ENCODE measurements around the gene RNF166. TPM values are rescaled to one million over a fixed set of nuclear protein-coding genes. Genes with fewer than 3 reads are reported as not detected.

Gene RNF166
- 54.7 TPM for polyA plus RNA-seq (2012; ENCODE audit: insufficient read depth, insufficient read length, low read depth)

- Histone ChIP-seq H3K36me3 (peaks cover 5% of the 10 kb centered on the region), H3K27me3 (no peaks in the 10 kb centered on the region), H3K9me3 (no peaks in the 10 kb centered on the region), H3K4me1 (no peaks in the 10 kb centered on the region), H3K4me3 (ENCODE audit: low read depth, low read length) (peak within 1 kb of the TSS; percentile 82)
- peak; percentile 95 for DNase-seq
- TF ChIP-seq CTCF (IDR thresholded peaks at IDR 0.05; ENCODE audit: low read depth, low read length) = no peak
These were observed at the start of gene RNF166, which contains the start of gene CTU2 for GRCh38 chr16:88706229-88706964. TSS of gene RNF166 (minus strand) at chr16:88706408. CDS start at chr16:88706325, 83 bp downstream. TSS of gene CTU2 (plus strand) at chr16:88706503. CDS start at chr16:88706531, 28 bp downstream.

DNA sequence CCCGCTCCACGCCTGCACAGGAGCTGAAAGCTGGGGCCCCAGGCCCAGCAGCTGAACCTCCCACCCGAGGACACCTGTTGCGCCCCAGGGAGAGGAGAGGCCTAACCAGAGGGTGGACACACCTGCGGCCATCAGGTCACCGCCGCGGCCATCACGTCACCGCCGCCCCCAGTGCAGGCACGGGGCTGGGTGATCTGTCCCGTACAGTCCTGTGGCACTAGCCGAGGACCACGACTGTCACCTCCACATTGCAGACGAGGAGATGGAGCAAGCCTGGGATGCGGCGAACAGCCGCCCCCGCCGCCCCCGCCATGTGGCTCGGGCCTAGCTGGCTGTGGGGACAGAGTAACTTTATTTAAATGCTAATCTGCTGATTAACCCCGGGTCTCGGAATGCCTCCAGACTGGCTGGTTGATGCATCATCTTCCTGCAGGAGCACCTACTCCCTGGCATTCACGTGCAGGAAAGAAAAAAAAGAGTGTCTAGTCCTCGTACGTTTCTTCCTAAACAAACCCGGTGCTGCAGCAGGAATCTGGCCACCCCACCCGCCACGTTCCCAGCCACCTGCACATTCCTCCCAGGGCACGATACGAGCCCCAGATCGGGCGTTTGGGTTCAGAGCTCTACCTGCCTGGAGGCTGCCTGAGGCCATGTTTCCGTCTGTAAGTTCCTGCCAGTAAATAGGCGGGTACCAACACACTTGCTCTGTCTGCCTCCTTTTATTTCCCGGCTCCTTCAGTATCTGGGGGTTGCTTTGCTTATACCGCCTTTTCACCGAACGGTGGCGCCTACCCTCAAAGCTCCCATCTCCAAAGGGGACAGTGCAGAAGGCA lies 48.9 kb upstream of the RNF166 start:
- peak; percentile 51 for TF ChIP-seq CTCF (IDR thresholded peaks at IDR 0.05; ENCODE audit: low read depth, low read length)
- Histone ChIP-seq H3K4me1 (no peaks in the 10 kb centered on the region; the same call in none of the 2 replicates), H3K36me3 (no peaks in the 10 kb centered on the region), H3K9me3 (no peaks in the 10 kb centered on the region), H3K27me3 (no peaks in the 10 kb centered on the region), H3K4me3 (ENCODE audit: low read depth, low read length) (no peak overlapping the region)
- DNase-seq = no peak

DNA sequence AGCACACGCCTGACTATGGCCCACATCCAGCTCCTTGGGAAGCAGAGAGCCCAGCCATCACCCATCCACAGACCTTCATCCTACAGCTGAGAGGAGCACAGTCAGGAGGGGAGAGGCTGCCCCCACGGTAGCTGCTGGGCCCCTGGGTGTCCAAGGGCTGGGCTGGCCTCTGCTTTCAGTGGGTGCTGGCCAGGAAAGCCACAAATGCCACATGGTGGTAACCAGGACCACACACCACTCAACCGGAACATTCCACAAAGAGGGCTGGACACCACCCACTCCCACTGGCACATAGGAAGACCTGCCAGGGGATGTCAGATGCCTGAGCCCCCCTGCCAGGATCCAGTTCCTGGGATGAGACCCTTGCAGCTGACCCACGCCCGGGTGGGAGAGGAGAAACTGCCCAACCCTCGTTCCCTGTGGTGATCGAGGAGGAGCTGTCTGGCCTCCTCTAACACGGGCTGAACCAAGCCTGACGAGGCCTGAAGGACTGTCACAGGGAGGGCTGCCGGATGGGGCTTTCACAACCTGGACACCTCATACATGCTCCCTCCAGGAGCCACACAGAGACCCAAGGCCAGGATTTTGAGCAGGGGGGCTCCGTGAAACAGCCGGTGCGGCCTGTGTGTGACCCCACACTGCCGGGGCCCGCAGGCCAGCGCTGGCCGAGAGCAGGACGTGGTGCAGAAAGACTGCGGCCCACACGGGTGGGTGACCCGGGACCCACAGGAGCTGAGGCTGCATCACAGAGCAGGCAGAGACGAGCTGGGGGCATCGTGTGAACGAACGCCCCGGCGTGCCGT lies 48.1 kb upstream of the RNF166 start:
- Histone ChIP-seq H3K27me3 (no peaks in the 10 kb centered on the region), H3K9me3 (no peaks in the 10 kb centered on the region), H3K4me1 (no peaks in the 10 kb centered on the region; the same call in 1 of the 2 replicates), H3K36me3 (no peaks in the 10 kb centered on the region), H3K4me3 (ENCODE audit: low read depth, low read length) (no peak overlapping the region)
- no peak for TF ChIP-seq CTCF (IDR thresholded peaks at IDR 0.05; ENCODE audit: low read depth, low read length)
- DNase-seq = no peak

DNA sequence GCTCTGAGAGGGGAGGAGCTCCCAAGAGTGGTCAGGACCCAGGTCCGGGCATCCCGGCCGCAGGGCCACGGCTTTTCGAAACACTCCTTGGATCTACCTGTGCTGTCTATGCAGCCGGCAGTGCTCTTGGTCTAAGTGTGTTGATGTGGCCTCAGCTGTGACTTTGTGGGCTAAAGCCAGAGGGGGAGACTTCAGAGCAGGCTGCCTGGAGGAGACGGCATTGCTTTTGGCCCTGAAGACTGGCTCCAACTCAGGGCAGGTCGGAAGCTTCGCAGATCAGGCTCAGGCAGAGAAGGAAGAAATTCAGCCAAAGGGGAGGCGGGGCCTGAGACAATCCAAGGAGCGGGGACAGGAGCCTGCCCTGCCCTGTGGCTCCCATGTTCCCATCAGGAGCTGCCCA lies 47.4 kb upstream of the RNF166 start:
- 0 out of 2 replicates have a peak, but pooled peaks have one; percentile 0 for TF ChIP-seq CTCF (IDR thresholded peaks at IDR 0.05; ENCODE audit: low read depth, low read length)
- no peaks in the 10 kb centered on the region; the same call in 1 of the 2 replicates for H3K4me1 ChIP-seq
- no peak overlapping the region for H3K4me3 ChIP-seq (ENCODE audit: low read depth, low read length)
- no peaks in the 10 kb centered on the region for H3K27me3 ChIP-seq
- H3K9me3 ChIP-seq = no peaks in the 10 kb centered on the region
- no peak for DNase-seq
- no peaks in the 10 kb centered on the region for H3K36me3 ChIP-seq

- H3K27me3 ChIP-seq = no peaks in the 10 kb centered on the region
- DNase-seq = no peak
- H3K36me3 ChIP-seq = no peaks in the 10 kb centered on the region
- H3K4me1 ChIP-seq = no peaks in the 10 kb centered on the region; the same call in 1 of the 2 replicates
- no peaks in the 10 kb centered on the region for H3K9me3 ChIP-seq
- no peak overlapping the region for H3K4me3 ChIP-seq (ENCODE audit: low read depth, low read length)
- TF ChIP-seq CTCF (IDR thresholded peaks at IDR 0.05; ENCODE audit: low read depth, low read length) = peak; percentile 9; the same call in 1 of the 2 replicates
These were observed 47.0 kb upstream of the RNF166 start for GRCh38 chr16:88753191-88753590.
